SU-DHL-6 (cell line): ENCODE results near the gene SDF2L1.

Source experiments
- H2AFZ ChIP-seq: fragments of 200-600 bp; sonication (generic); 2 replicates; pipeline ENCODE4 v1.6.1; 2014; ENCODE audit warnings: low read depth, mild to moderate bottlenecking, moderate library complexity, mixed read lengths, antibody characterized with exemption, low read length; ENCODE audit not compliant: severe bottlenecking
- H3F3A ChIP-seq: fragments of 200-600 bp; shearing (Covaris generic); 2 replicates; pipeline ENCODE4 v1.6.0; 2016; ENCODE audit warnings: antibody characterized with exemption, mild to moderate bottlenecking; ENCODE audit not compliant: insufficient read depth
- H3K27ac ChIP-seq: fragments of 200-600 bp; sonication (generic); 2 replicates; pipeline ENCODE4 v1.5.1; 2016; ENCODE audit warnings: low read depth, mild to moderate bottlenecking, low read length, moderate library complexity, mixed read lengths
- H3K27me3 ChIP-seq: fragments of 200-600 bp; sonication (generic), shearing (Covaris generic); 2 replicates; pipeline ENCODE4 v1.6.0; 2014; ENCODE audit warnings: mild to moderate bottlenecking, low read length
- H3K36me3 ChIP-seq: fragments of 200-600 bp; sonication (generic); 2 replicates; pipeline ENCODE4 v1.6.1; 2014; ENCODE audit warnings: mild to moderate bottlenecking, low read length, mixed read lengths
- H3K4me2 ChIP-seq: fragments of 300-600, 200-600 bp; shearing (Covaris generic), sonication (generic); 2 replicates; pipeline ENCODE4 v1.6.0; 2014; ENCODE audit warnings: low read length, low read depth, mild to moderate bottlenecking; ENCODE audit not compliant: poor library complexity, severe bottlenecking
- H3K4me3 ChIP-seq: fragments of 200-600 bp; sonication (generic); 2 replicates; pipeline ENCODE4 v1.5.1; 2014; ENCODE audit warnings: antibody characterized with exemption, low read length, mild to moderate bottlenecking, mixed read lengths; ENCODE audit not compliant: insufficient read depth, poor library complexity, severe bottlenecking
- H3K79me2 ChIP-seq: fragments of 200-600 bp; sonication (generic); 2 replicates; pipeline ENCODE4 v1.6.1; 2014; ENCODE audit warnings: mild to moderate bottlenecking, low read length, moderate library complexity; ENCODE audit not compliant: insufficient read depth
- H3K9ac ChIP-seq: fragments of 200-600 bp; sonication (generic); 2 replicates; pipeline ENCODE4 v1.7.0; 2014; ENCODE audit warnings: mild to moderate bottlenecking, low read length
- H3K9me2 ChIP-seq: fragments of 200-600 bp; sonication (generic); replicated peaks from 2 replicates; pipeline ENCODE4 v1.6.1; 2014; ENCODE audit warnings: low read length; ENCODE audit not compliant: insufficient read depth
- H3K9me3 ChIP-seq: fragments of 200-600 bp; sonication (generic); 2 replicates; pipeline ENCODE4 v1.6.1; 2014; ENCODE audit warnings: low read length, mixed read lengths; ENCODE audit not compliant: insufficient read depth
- H4K20me1 ChIP-seq: fragments of 200-600 bp; sonication (generic); 2 replicates; pipeline ENCODE4 v1.6.1; 2014; ENCODE audit warnings: low read depth, mild to moderate bottlenecking, antibody characterized with exemption, low read length, moderate library complexity, mixed read lengths
- EZH2phosphoT487 ChIP-seq: fragments of 200-600 bp; sonication (generic), shearing (Covaris generic); conservative IDR thresholded peaks from 2 replicates; pipeline ENCODE4 v1.6.1; 2018; ENCODE audit warnings: mild to moderate bottlenecking, antibody characterized with exemption, low read length, moderate library complexity, mixed read lengths
- TF ChIP-seq, protein P1 (sequence below): fragments of 200-600 bp; sonication (generic); IDR thresholded peaks from one replicate; pipeline ENCODE4 v1.5.1; 2017; ENCODE audit warnings: antibody characterized with exemption, mild to moderate bottlenecking, low read length, moderate library complexity; ENCODE audit not compliant: insufficient read depth, poor library complexity, severe bottlenecking

Gene SDF2L1

DNA sequence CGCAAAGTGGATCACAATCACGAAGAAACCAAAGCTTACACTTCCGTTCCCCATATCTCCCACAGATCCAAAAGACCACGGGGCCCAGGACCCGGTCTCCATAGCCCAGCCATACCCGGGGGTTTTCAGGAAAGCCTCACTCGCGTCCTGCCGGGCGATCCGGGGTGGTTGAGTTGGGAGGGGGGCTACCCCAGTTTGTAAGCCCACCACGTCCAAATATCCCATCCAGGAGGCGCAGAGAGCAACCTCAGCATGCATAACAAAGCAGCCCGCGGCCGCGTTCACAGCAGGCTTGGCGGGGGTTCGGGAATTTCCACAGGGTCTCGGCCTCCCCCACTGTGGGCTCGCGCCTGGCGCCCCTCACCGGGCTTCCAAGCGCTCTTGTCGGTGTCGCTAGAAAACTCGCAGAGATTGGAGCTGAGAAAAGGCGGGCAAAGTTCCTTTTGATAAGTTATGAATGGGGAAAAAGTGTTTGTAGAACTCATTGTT is 9.5 kb downstream of the SDF2L1 start:
- Histone ChIP-seq H3K36me3 (no peaks in the 10 kb centered on the region), H3K4me2 (peak overlapping the region; percentile 78), H3K9me2 (no peaks in the 10 kb centered on the region), H3K9me3 (no peaks in the 10 kb centered on the region), H3K9ac (peak overlapping the region; percentile 85), H2AFZ (peak overlapping the region; percentile 77), H3K27me3 (no peaks in the 10 kb centered on the region), H3F3A (peaks cover 7% of the 10 kb centered on the region; the same call in 1 of the 2 replicates), H3K27ac (peak overlapping the region; percentile 74), H3K79me2 (no peaks in the 10 kb centered on the region), H4K20me1 (no peaks in the 10 kb centered on the region), H3K4me3 (peak overlapping the region; percentile 88)
- no peak for TF ChIP-seq EZH2phosphoT487

DNA sequence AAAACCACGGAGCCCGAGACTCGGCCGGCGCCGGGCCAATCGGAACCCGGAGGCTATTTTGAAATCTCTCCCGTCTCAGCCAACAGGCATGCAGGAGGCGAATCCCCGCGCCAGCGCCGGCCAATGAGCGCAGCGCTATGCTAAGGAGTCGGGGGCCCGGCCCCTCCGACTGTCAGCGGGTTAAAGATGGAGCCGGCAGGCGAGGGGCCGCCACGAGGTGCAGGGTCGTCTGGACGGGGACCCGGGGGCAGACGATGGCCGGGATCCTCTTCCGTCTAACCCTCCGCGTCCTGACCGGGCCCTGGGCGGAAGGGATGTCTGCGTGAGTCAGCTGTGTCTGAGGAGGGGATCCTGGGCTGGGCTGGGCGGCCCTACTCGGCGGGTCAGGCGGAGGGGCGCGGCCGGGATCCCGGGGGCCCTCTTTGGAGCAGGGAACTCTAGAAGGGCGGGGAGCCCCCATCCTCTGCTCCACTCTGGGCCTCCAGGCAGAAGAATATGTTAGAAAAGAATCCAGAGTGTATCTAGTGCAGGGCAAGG is 10.0 kb downstream of the SDF2L1 start:
- Histone ChIP-seq H3K9me2 (no peaks in the 10 kb centered on the region), H2AFZ (peak overlapping the region; percentile 77), H3K4me3 (peak overlapping the region; percentile 88), H3K79me2 (no peaks in the 10 kb centered on the region), H3K9ac (peak overlapping the region; percentile 85), H3K27me3 (no peaks in the 10 kb centered on the region), H3K27ac (peak overlapping the region; percentile 74), H3K9me3 (no peaks in the 10 kb centered on the region), H3F3A (peaks cover 12% of the 10 kb centered on the region; the same call in 1 of the 2 replicates), H4K20me1 (no peaks in the 10 kb centered on the region), H3K4me2 (peak overlapping the region; percentile 78), H3K36me3 (no peaks in the 10 kb centered on the region)
- TF ChIP-seq, protein P1, sequence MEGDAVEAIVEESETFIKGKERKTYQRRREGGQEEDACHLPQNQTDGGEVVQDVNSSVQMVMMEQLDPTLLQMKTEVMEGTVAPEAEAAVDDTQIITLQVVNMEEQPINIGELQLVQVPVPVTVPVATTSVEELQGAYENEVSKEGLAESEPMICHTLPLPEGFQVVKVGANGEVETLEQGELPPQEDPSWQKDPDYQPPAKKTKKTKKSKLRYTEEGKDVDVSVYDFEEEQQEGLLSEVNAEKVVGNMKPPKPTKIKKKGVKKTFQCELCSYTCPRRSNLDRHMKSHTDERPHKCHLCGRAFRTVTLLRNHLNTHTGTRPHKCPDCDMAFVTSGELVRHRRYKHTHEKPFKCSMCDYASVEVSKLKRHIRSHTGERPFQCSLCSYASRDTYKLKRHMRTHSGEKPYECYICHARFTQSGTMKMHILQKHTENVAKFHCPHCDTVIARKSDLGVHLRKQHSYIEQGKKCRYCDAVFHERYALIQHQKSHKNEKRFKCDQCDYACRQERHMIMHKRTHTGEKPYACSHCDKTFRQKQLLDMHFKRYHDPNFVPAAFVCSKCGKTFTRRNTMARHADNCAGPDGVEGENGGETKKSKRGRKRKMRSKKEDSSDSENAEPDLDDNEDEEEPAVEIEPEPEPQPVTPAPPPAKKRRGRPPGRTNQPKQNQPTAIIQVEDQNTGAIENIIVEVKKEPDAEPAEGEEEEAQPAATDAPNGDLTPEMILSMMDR, result no peak
- no peak for TF ChIP-seq EZH2phosphoT487

DNA sequence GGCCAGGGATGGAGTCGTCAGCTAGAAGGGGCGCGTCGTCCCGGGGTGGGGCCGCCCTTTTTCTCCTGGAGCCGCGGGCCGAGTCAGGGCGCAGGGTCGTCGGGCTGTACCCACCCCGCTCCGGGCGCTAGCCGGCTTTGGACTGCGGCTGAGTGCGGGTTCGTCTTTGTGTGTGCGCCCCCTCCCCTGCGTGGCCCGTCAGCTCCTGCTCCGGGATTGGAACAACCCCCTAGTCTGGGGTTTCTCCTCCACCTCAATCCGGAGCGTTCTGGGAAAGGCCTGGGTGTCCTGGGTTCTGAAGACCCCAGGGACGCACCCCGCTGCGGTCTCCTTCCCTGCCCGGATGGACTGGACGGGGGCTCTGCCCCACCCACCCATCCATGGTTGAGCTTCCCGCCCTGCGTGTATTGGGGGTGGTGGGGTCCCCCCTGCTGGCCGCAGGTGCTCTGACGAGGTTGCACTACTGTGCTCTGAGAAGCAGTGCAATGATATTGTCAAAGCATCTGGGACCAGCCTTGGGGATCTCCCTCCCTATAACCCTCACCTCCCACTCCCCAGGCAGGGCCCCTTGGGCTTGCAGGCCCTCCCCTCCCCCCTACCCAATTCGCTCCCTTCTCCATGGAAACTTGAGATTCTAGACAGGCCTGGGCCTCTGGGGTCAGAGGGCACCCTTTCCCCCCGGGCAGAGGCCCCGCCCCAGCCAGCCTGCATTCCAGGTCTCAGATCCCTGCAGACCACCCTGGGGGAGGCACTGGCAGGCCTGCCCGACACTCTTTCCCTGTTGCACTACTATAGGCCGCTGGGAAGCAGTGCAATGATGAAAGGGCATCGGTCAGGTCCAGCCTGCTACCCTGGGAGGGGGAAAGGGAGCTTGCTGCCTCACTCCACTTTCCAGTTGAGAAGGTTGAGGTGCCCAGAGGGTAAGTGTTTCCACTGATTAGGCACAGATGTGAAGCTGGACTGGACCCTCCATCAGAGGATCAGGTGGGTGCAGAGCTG is 10.7 kb downstream of the SDF2L1 start:
- Histone ChIP-seq H3F3A (peaks cover 14% of the 10 kb centered on the region; the same call in 1 of the 2 replicates), H3K27ac (peak overlapping the region; percentile 70), H3K9me2 (no peaks in the 10 kb centered on the region), H2AFZ (peak overlapping the region; percentile 77), H3K79me2 (no peaks in the 10 kb centered on the region), H3K9ac (peak overlapping the region; percentile 85), H3K9me3 (no peaks in the 10 kb centered on the region), H3K4me2 (peak overlapping the region; percentile 78), H3K27me3 (no peaks in the 10 kb centered on the region), H4K20me1 (no peaks in the 10 kb centered on the region), H3K36me3 (no peaks in the 10 kb centered on the region), H3K4me3 (peak overlapping the region; percentile 88)
- TF ChIP-seq, protein P1, result no peak
- no peak for TF ChIP-seq EZH2phosphoT487
